A673 (cell line): ENCODE results near the gene LIX1. TPM values are rescaled to one million over a fixed set of nuclear protein-coding genes. Genes with fewer than 3 reads are reported as not detected.

Experiments used
- BruUV-seq: library from RNA; stranded (reverse); fragments of 400-500 nt; replicated peaks from 2 replicates; lab custom pipeline; 2021; lab: Mats Ljungman, UMichigan
- CTCF ChIA-PET: fragments of 300-600 bp; sonication (Branson Sonifier 250); formaldehyde crosslinking; loops from one replicate; lab custom pipeline; 2022; ENCODE audit warnings: antibody characterized with exemption; lab: Charles Lee
- POLR2A ChIA-PET: fragments of 300-600 bp; sonication (Branson Sonifier 250); formaldehyde crosslinking; loops from one replicate; lab custom pipeline; 2022; ENCODE audit warnings: antibody characterized with exemption; ENCODE audit not compliant: low non-redundant PET; lab: Charles Lee
- DNase-seq: peaks from one replicate; pipeline ENCODE4 v3.0.0-alpha.2; 2015; ENCODE audit warnings: low spot score
- H3K27ac ChIP-seq: fragments of 200-600 bp; sonication (generic); 2 replicates; pipeline ENCODE4 v1.5.1; 2016; ENCODE audit warnings: mixed run types, low read depth, mild to moderate bottlenecking, mixed read lengths, antibody characterized with exemption, low read length; ENCODE audit not compliant: poor library complexity, severe bottlenecking
- H3K27me3 ChIP-seq: fragments of 200-600 bp; sonication (generic); replicated peaks from 2 replicates; pipeline ENCODE4 v1.6.1; 2017; ENCODE audit warnings: mixed run types, low read depth, mild to moderate bottlenecking, mixed read lengths, antibody characterized with exemption, low read length; ENCODE audit not compliant: insufficient read depth, poor library complexity
- H3K36me3 ChIP-seq: fragments of 200-600 bp; sonication (generic); 2 replicates; pipeline ENCODE4 v1.6.1; 2016; ENCODE audit warnings: mixed run types, mild to moderate bottlenecking, mixed read lengths, antibody characterized with exemption, low read length; ENCODE audit not compliant: insufficient read depth, poor library complexity, severe bottlenecking
- H3K4me1 ChIP-seq: fragments of 200-600 bp; sonication (generic); 2 replicates; pipeline ENCODE4 v1.6.1; 2017; ENCODE audit warnings: mixed run types, mild to moderate bottlenecking, mixed read lengths, antibody characterized with exemption, low read length; ENCODE audit not compliant: insufficient read depth, poor library complexity, severe bottlenecking
- H3K4me3 ChIP-seq: fragments of 200-600 bp; sonication (generic); 2 replicates; pipeline ENCODE4 v1.5.1; 2016; ENCODE audit warnings: low read depth, mixed run types, mild to moderate bottlenecking, mixed read lengths, low read length; ENCODE audit not compliant: poor library complexity, severe bottlenecking
- H3K9me3 ChIP-seq: fragments of 200-600 bp; sonication (generic); 2 replicates; pipeline ENCODE4 v1.6.1; 2016; ENCODE audit warnings: mixed run types, low read depth, mild to moderate bottlenecking, mixed read lengths, antibody characterized with exemption, low read length; ENCODE audit not compliant: poor library complexity, severe bottlenecking
- EZH2 ChIP-seq: fragments of 200-600 bp; sonication (generic); IDR thresholded peaks from 2 replicates; pipeline ENCODE4 v1.6.1; 2017; ENCODE audit warnings: borderline replicate concordance, low read depth, mild to moderate bottlenecking, mixed read lengths, antibody characterized with exemption, low read length; ENCODE audit not compliant: poor library complexity, severe bottlenecking
- intact Hi-C: fragments of 100-400 bp; cut with micrococcal nuclease; formaldehyde crosslinking; loops from one replicate; pipeline ENCODE4 v1.10.0; 2022; ENCODE audit not compliant: unreplicated experiment
- total RNA-seq: library from RNA; stranded (reverse); gene quantifications from 2 replicates; pipeline ENCODE4 v1.2.3, GENCODE V29; 2021
- TF ChIP-seq, protein P1 (sequence below): fragments of 300-800, 200-600 bp; sonication (generic); conservative IDR thresholded peaks from 2 replicates; pipeline ENCODE4 v1.5.1; 2017; ENCODE audit warnings: low read depth, mild to moderate bottlenecking, antibody characterized with exemption, low read length, moderate library complexity, mixed read lengths

The LIX1 gene
- total RNA-seq, 1 experiment from 2014 or later: not detected

DNA sequence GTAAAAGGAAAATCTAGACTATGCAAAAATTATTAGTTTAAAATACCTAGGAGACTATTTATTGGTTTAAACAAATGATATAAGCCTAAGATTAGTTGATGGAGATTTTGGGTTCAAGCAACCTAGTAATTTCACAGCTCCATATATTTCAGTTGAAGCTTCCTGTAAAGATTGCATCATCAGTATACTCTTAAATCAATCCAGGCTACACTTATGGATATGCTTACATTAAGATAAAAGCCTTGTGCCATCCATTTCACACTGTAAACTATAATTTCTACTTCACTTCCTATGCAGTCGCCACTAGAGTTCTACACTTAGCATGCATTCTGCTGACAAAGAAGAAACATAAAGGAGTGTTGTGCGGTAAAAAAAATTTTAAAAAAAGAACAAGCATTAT is 7.3 kb upstream of the LIX1 start:
- TF ChIP-seq, protein P1, sequence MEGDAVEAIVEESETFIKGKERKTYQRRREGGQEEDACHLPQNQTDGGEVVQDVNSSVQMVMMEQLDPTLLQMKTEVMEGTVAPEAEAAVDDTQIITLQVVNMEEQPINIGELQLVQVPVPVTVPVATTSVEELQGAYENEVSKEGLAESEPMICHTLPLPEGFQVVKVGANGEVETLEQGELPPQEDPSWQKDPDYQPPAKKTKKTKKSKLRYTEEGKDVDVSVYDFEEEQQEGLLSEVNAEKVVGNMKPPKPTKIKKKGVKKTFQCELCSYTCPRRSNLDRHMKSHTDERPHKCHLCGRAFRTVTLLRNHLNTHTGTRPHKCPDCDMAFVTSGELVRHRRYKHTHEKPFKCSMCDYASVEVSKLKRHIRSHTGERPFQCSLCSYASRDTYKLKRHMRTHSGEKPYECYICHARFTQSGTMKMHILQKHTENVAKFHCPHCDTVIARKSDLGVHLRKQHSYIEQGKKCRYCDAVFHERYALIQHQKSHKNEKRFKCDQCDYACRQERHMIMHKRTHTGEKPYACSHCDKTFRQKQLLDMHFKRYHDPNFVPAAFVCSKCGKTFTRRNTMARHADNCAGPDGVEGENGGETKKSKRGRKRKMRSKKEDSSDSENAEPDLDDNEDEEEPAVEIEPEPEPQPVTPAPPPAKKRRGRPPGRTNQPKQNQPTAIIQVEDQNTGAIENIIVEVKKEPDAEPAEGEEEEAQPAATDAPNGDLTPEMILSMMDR: no peak
- TF ChIP-seq EZH2: no peak

DNA sequence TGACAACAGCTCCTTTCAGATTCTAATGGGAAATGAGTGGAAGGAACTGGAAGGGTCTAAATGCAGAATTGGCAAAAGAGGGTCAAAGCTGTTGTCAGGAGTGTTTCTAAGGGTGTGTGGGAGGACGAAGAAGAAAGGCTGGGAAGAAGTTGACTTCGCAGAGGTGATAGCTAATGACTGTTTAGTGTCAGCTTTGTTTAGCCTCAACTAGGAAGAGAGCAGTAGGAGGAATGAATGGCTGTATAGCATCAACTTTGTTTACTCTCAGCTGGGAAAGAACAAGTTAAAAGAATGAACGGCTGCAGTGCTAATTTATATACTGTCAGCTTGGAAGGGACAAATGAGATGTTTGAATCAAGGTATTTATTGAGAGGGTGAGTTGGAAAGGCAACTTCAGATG is 5.9 kb upstream of the LIX1 start:
- H3K27ac ChIP-seq: no peak overlapping the region
- CTCF ChIA-PET: interaction anchor here (1.5 kb wide), 1 partner anchor 396 kb away, joined by 4 read pairs; no protein-coding TSS in a partner anchor
- no peak for DNase-seq
- no peaks in the 10 kb centered on the region for H3K4me1 ChIP-seq
- H3K9me3 ChIP-seq: no peaks in the 10 kb centered on the region
- no peaks in the 10 kb centered on the region for H3K36me3 ChIP-seq
- intact Hi-C loops: no loop called here
- BruUV-seq: no TSS peak
- TF ChIP-seq, protein P1: no peak
- TF ChIP-seq EZH2: no peak
- no peaks in the 10 kb centered on the region for H3K27me3 ChIP-seq
- POLR2A ChIA-PET: no interaction called here
- H3K4me3 ChIP-seq: no peak overlapping the region

More for the DNA sequence above, 7.3 kb upstream of the LIX1 start:
- Histone ChIP-seq H3K9me3 (no peaks in the 10 kb centered on the region), H3K4me1 (no peaks in the 10 kb centered on the region), H3K27ac (no peak overlapping the region), H3K4me3 (no peak overlapping the region), H3K36me3 (no peaks in the 10 kb centered on the region), H3K27me3 (no peaks in the 10 kb centered on the region)
- BruUV-seq: no TSS peak
- CTCF ChIA-PET: no interaction called here
- POLR2A ChIA-PET: no interaction called here
- intact Hi-C loops: no loop called here
- DNase-seq: no peak

DNA sequence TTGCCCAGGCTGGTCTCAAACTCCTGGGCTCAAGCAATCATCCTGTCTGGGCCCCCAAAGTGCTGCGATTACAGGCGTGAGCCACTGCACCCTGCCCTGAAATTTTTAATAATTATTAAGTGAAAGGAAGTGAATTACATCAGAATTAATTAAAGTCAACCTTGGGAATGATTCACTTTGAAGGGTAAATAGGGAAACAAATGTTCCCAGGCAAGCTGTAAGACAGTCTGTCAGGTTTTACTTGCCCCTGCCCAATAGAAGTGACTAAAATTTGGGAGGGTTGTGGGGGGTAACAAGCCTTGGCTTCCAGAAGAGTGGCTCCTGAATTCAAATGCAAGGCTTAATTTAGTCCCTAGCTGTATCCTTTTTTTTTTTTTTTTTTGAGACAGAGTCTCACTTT is 1.3 kb upstream of the LIX1 start:
- ChIA-PET POLR2A (interaction anchor here (0.6 kb wide), 1 partner anchor 250 kb away, joined by 5 read pairs; no protein-coding TSS in a partner anchor), CTCF (interaction anchor here (1.6 to 2.1 kb wide), 2 partner anchors 147 to 275 kb away, joined by 17 to 18 read pairs; no protein-coding TSS in a partner anchor)
- no peak overlapping the region for H3K27ac ChIP-seq
- H3K9me3 ChIP-seq: no peaks in the 10 kb centered on the region
- no peak for DNase-seq
- H3K36me3 ChIP-seq: no peaks in the 10 kb centered on the region
- no peak overlapping the region for H3K4me3 ChIP-seq
- intact Hi-C loops: loop anchor here (5.0 kb wide), 3 partner anchors 146 to 801 kb away; no protein-coding TSS in a partner anchor
- no peaks in the 10 kb centered on the region for H3K27me3 ChIP-seq
- BruUV-seq: no TSS peak
- no peaks in the 10 kb centered on the region for H3K4me1 ChIP-seq
- TF ChIP-seq, protein P1: no peak
- no peak for TF ChIP-seq EZH2
